Loucy (cell line): ENCODE data around the gene BEND4.

Experiments used
- EZH2phosphoT487 ChIP-seq: fragments of 200-600 bp; IDR thresholded peaks from 2 replicates; pipeline ENCODE4 v1.6.1; 2018; ENCODE audit warnings: antibody characterized with exemption, mild to moderate bottlenecking, moderate library complexity, borderline replicate concordance
- TF ChIP-seq, protein P1 (sequence below): fragments of 200-600 bp; sonication (generic); conservative IDR thresholded peaks from 2 replicates; pipeline ENCODE4 v1.5.1; 2014; ENCODE audit warnings: mild to moderate bottlenecking, antibody characterized with exemption, low read length

DNA sequence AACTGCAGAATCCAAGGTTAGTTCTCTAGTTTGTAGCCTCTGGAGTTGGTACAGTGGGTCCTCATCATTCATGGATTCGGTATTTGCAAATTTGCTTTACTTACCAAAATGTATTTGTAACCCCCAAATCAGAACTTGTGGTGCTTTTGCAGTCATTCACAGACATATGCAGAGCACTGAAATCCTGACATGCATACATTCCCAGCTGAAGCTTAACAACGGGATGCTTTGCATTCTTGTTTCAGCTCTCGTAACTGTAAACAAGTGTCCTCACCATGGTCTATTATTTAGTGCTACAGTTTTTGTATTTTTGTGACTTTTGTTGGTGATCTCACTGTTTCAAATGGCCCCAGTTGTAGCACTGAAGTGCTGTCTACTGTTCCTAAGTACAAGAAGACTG is 16.1 kb downstream of the BEND4 start:
- TF ChIP-seq, protein P1, sequence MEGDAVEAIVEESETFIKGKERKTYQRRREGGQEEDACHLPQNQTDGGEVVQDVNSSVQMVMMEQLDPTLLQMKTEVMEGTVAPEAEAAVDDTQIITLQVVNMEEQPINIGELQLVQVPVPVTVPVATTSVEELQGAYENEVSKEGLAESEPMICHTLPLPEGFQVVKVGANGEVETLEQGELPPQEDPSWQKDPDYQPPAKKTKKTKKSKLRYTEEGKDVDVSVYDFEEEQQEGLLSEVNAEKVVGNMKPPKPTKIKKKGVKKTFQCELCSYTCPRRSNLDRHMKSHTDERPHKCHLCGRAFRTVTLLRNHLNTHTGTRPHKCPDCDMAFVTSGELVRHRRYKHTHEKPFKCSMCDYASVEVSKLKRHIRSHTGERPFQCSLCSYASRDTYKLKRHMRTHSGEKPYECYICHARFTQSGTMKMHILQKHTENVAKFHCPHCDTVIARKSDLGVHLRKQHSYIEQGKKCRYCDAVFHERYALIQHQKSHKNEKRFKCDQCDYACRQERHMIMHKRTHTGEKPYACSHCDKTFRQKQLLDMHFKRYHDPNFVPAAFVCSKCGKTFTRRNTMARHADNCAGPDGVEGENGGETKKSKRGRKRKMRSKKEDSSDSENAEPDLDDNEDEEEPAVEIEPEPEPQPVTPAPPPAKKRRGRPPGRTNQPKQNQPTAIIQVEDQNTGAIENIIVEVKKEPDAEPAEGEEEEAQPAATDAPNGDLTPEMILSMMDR: no peak
- TF ChIP-seq EZH2phosphoT487: no peak
